Measurements from ENCODE around the gene LARP6.

- TF ChIP-seq CTCF (conservative IDR thresholded peaks at IDR 0.05; ENCODE audit: low read depth, low read length) (no peak), EZH2 (IDR thresholded peaks at IDR 0.05; ENCODE audit: borderline replicate concordance, low read depth, low read length, poor library complexity, severe bottlenecking) (no peak)
Observed at GRCh38 chr15:70869346-70869745, 15.4 kb upstream of the LARP6 start.

Data from A673 (cell line).